PFSK-1 (cell line): Measurements from ENCODE around the gene ID1. TPM values are rescaled to one million over a fixed set of nuclear protein-coding genes. Genes with fewer than 3 reads are reported as not detected.

Experiments
- FOXP2 ChIP-seq: optimal IDR thresholded peaks from 2 replicates; pipeline ENCODE3; 2011; ENCODE audit warnings: borderline replicate concordance, control low read depth, inconsistent platforms; ENCODE audit not compliant: insufficient read depth; ENCODE audit errors: extremely low read length, extremely low read depth
- POLR2AphosphoS5 ChIP-seq: IDR thresholded peaks from 2 replicates; pipeline ENCODE4 v1.6.1; 2012; ENCODE audit warnings: low read depth, mild to moderate bottlenecking, control low read depth, low read length, moderate library complexity
- SIN3A ChIP-seq: IDR thresholded peaks from 2 replicates; pipeline ENCODE4 v1.6.1; 2012; ENCODE audit warnings: mild to moderate bottlenecking, low read length, moderate library complexity, borderline replicate concordance; ENCODE audit not compliant: insufficient read depth
- TAF1 ChIP-seq: IDR thresholded peaks from 2 replicates; pipeline ENCODE4 v1.6.1; 2012; ENCODE audit warnings: low read length, control low read depth, borderline replicate concordance; ENCODE audit not compliant: insufficient read depth
- polyA plus RNA-seq: library from polyadenylated mRNA; unstranded; fragments of >200 nt; gene quantifications from one replicate; pipeline ENCODE4 v1.2.1, GENCODE V29; 2012; ENCODE audit warnings: low read depth, missing spikeins; ENCODE audit not compliant: insufficient read length
- TF ChIP-seq, protein P1 (sequence below), 2 experiments: IDR thresholded peaks; 2 replicates each; pipeline versions ENCODE4 v1.6.1 to v1.8.0; 2011 to 2012; ENCODE audit warnings: low read depth in 2 of 2, low read length in 2 of 2, control low read depth in 1 of 2, inconsistent platforms in 1 of 2, mild to moderate bottlenecking in 1 of 2, moderate library complexity in 1 of 2; ENCODE audit not compliant: insufficient read depth in 1 of 2

ID1 gene
- 176 TPM for polyA plus RNA-seq

DNA sequence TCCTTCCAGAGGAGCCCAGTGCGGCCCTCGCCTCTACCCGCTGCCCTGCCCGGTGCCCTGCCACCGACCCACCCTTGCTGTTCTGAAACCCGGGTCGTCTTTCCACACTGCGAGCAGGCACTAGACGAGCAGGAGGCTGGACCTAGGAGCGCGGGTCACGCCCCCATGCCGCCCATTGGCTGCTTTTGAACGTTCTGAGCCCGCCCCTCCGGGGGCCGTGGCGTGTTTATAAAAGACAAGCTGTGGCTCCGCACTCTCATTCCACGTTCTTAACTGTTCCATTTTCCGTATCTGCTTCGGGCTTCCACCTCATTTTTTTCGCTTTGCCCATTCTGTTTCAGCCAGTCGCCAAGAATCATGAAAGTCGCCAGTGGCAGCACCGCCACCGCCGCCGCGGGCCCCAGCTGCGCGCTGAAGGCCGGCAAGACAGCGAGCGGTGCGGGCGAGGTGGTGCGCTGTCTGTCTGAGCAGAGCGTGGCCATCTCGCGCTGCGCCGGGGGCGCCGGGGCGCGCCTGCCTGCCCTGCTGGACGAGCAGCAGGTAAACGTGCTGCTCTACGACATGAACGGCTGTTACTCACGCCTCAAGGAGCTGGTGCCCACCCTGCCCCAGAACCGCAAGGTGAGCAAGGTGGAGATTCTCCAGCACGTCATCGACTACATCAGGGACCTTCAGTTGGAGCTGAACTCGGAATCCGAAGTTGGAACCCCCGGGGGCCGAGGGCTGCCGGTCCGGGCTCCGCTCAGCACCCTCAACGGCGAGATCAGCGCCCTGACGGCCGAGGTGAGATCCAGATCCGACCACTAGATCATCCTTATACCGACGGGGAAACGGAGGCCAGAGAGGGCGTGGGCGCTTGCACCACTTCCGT is at the start of gene ID1:
TSS of gene ID1 (plus strand) at position 259 of the 871 bp plus-strand sequence. CDS start at position 358, 99 bp downstream.
- TF ChIP-seq SIN3A, result peak; percentile 89
- peak; percentile 100 for TF ChIP-seq TAF1
- peak; percentile 99 for TF ChIP-seq POLR2AphosphoS5
- TF ChIP-seq, protein P1, sequence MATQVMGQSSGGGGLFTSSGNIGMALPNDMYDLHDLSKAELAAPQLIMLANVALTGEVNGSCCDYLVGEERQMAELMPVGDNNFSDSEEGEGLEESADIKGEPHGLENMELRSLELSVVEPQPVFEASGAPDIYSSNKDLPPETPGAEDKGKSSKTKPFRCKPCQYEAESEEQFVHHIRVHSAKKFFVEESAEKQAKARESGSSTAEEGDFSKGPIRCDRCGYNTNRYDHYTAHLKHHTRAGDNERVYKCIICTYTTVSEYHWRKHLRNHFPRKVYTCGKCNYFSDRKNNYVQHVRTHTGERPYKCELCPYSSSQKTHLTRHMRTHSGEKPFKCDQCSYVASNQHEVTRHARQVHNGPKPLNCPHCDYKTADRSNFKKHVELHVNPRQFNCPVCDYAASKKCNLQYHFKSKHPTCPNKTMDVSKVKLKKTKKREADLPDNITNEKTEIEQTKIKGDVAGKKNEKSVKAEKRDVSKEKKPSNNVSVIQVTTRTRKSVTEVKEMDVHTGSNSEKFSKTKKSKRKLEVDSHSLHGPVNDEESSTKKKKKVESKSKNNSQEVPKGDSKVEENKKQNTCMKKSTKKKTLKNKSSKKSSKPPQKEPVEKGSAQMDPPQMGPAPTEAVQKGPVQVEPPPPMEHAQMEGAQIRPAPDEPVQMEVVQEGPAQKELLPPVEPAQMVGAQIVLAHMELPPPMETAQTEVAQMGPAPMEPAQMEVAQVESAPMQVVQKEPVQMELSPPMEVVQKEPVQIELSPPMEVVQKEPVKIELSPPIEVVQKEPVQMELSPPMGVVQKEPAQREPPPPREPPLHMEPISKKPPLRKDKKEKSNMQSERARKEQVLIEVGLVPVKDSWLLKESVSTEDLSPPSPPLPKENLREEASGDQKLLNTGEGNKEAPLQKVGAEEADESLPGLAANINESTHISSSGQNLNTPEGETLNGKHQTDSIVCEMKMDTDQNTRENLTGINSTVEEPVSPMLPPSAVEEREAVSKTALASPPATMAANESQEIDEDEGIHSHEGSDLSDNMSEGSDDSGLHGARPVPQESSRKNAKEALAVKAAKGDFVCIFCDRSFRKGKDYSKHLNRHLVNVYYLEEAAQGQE (IDR thresholded peaks at IDR 0.05; ENCODE audit: insufficient read depth in 1 of 2, low read depth in 2 of 2, low read length in 2 of 2), result peak in 1 of 2 experiments; percentile 75; a peak in 2 of 4 replicates
- no peak for TF ChIP-seq FOXP2

GRCh38 chr20:31559704-31560093 is 45.4 kb upstream of the ID1 start:
- no peak for TF ChIP-seq TAF1
- TF ChIP-seq SIN3A, result no peak
- TF ChIP-seq FOXP2, result no peak
- TF ChIP-seq POLR2AphosphoS5, result no peak
- TF ChIP-seq, protein P1 (IDR thresholded peaks at IDR 0.05; ENCODE audit: insufficient read depth in 1 of 2, low read depth in 2 of 2, low read length in 2 of 2), result no peak

- TF ChIP-seq, protein P1 (IDR thresholded peaks at IDR 0.05; ENCODE audit: insufficient read depth in 1 of 2, low read depth in 2 of 2, low read length in 2 of 2), result no peak
- TF ChIP-seq SIN3A (no peak), POLR2AphosphoS5 (no peak), FOXP2 (no peak), TAF1 (no peak)
These were observed 44.9 kb upstream of the ID1 start for GRCh38 chr20:31560094-31560745.

DNA sequence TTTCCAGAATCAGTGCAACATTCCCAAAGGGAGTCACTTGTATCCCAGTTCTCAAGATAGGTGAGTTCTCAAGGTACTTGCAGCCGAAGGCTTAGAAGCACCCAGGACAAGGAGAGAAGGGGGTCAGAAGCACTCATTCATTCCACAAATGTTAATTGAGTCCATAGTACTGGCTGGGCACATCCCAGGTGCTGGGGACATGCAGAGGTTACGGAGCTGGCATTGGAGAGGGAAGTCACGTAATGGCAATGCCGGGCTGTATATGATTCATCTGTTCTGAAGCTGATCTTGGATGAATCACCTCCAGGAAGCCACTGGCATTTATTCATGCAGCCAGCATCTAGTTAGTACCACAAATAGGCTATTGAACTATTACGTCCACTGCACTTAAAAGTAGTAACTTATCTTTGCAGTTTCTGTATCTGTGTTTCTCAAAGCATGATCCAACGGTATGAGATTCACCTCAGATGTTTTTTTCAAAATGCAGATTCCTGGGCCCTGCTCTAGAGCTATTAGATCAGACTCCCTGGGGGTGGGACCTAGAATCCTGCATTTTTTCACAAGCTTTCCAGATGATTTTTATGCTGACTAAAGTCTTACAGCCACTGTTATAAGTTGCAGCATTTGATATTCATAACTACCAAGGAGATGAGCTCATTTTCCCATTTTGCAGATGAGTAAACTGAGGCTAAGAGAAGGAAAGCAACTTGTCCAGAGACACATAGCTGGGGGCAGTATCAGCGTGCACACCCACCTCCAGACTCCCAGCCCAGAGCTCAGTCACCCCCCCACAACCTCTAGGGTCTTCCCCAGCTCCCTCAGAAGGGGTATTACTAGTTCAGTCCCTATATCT is 44.1 kb upstream of the ID1 start:
- TF ChIP-seq FOXP2 (no peak), POLR2AphosphoS5 (peak; percentile 18)

- TF ChIP-seq FOXP2, result no peak
- no peak for TF ChIP-seq POLR2AphosphoS5
- TF ChIP-seq SIN3A, result no peak
- TF ChIP-seq TAF1, result no peak
These were observed 42.8 kb upstream of the ID1 start for GRCh38 chr20:31562241-31562640.
